Body of pancreas (tissue), 4 donors: Measurements from ENCODE around the gene GADD45B. TPM values are rescaled to one million over a fixed set of nuclear protein-coding genes. Genes with fewer than 3 reads are reported as not detected.
A peak's percentile ranks its signal among the peaks of the same experiment; 100 is the strongest.

Source experiments
- ATAC-seq: fragments of 150-250 bp; one replicate; pipeline ENCODE4 v1.9.1; 2016
- DNase-seq, 4 donors: peaks; one replicate each; pipeline ENCODE4 v3.0.0-alpha.2; 2019
- H3K27ac ChIP-seq, 4 donors: fragments of 200-600 bp; sonication (generic); 1 replicate in 3 of 4; 2 replicates in 1 of 4; pipeline versions ENCODE4 v1.5.1 to v1.6.1; 2016 to 2019; ENCODE audit warnings: mild to moderate bottlenecking in 1 of 4, mixed read lengths in 1 of 4, moderate library complexity in 1 of 4
- H3K27me3 ChIP-seq, 2 donors: fragments of 200-600 bp; sonication (generic); one replicate each; pipeline ENCODE4 v1.6.0; 2016; ENCODE audit warnings: mild to moderate bottlenecking in 1 of 2
- H3K36me3 ChIP-seq, 2 donors: fragments of 200-600 bp; sonication (generic); replicated peaks in 1 of 2; 2 replicates each; pipeline ENCODE4 v1.5.1; 2016; ENCODE audit warnings: low read depth in 2 of 2; ENCODE audit not compliant: insufficient read depth in 1 of 2
- H3K4me1 ChIP-seq: fragments of 200-600 bp; sonication (generic); one replicate; pipeline ENCODE4 v1.6.0; 2016
- H3K4me3 ChIP-seq, 2 donors: fragments of 200-600 bp; sonication (generic); 1 replicate in 1 of 2; 2 replicates in 1 of 2; pipeline ENCODE4 v1.5.1; 2016 to 2019
- H3K9me3 ChIP-seq, 3 donors: fragments of 200-600 bp; sonication (generic); 1 replicate in 2 of 3; 2 replicates in 1 of 3; pipeline ENCODE4 v1.5.1; 2016
- POLR2A ChIP-seq, 3 donors: fragments of 450-650 bp; IDR thresholded peaks; one replicate each; pipeline ENCODE4 v1.6.1; 2016; ENCODE audit warnings: antibody characterized with exemption in 3 of 3, mild to moderate bottlenecking in 2 of 3
- WGBS, 2 donors: methylation state at CpG; one replicate each; pipeline ENCODE4 v1.1.5; 2017; 5-methylcytosine and 5-hydroxymethylcytosine counted together
- intact Hi-C: fragments of 100-400 bp; cut with DNase I; formaldehyde crosslinking; loops from one replicate; pipeline ENCODE4 v1.15.1; 2023
- total RNA-seq, 2 donors: library from RNA; depleted of rRNA; stranded (reverse); fragments of >200 nt; gene quantifications; one replicate each; pipeline ENCODE4 v1.1.0, GENCODE V29; 2016
- TF ChIP-seq, protein P1 (sequence below), 7 experiments: fragments of 450-650 bp in 4 of 7; fragments of 200-600 bp in 3 of 7; sonication (generic) in 3 of 7; IDR thresholded peaks; one replicate each; pipeline ENCODE4 v1.5.1; 2016 to 2019; ENCODE audit warnings: antibody characterized with exemption in 7 of 7

Gene GADD45B
- total RNA-seq, 2 donors from 2014 or later = 68.0 to 84.7 TPM

- no peak overlapping the region for H3K4me3 ChIP-seq
Measured at GRCh38 chr19:2487090-2487489, 11.2 kb downstream of the GADD45B start.

GRCh38 chr19:2487842-2488241 is 11.9 kb downstream of the GADD45B start:
- WGBS, 2 donors = 47 to 80% methylated on average over 2 to 14 of the region's 15 CpGs
- TF ChIP-seq, protein P1, sequence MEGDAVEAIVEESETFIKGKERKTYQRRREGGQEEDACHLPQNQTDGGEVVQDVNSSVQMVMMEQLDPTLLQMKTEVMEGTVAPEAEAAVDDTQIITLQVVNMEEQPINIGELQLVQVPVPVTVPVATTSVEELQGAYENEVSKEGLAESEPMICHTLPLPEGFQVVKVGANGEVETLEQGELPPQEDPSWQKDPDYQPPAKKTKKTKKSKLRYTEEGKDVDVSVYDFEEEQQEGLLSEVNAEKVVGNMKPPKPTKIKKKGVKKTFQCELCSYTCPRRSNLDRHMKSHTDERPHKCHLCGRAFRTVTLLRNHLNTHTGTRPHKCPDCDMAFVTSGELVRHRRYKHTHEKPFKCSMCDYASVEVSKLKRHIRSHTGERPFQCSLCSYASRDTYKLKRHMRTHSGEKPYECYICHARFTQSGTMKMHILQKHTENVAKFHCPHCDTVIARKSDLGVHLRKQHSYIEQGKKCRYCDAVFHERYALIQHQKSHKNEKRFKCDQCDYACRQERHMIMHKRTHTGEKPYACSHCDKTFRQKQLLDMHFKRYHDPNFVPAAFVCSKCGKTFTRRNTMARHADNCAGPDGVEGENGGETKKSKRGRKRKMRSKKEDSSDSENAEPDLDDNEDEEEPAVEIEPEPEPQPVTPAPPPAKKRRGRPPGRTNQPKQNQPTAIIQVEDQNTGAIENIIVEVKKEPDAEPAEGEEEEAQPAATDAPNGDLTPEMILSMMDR (IDR thresholded peaks at IDR 0.05) = no peak
- TF ChIP-seq POLR2A (IDR thresholded peaks at IDR 0.05) = no peak
- Histone ChIP-seq H3K36me3 (no peaks in the 10 kb centered on the region), H3K27ac (no peak overlapping the region), H3K9me3 (no peaks in the 10 kb centered on the region), H3K4me3 (no peak overlapping the region), H3K4me1 (peaks cover 35% of the 10 kb centered on the region), H3K27me3 (no peaks in the 10 kb centered on the region)
- DNase-seq = peak in 1 of 4 donors; percentile 15
- intact Hi-C loops = no loop called here
- ATAC-seq = no peak

More at GRCh38 chr19:2487090-2487489, 11.2 kb downstream of the GADD45B start:
- peaks cover 35% of the 10 kb centered on the region for H3K4me1 ChIP-seq
- DNase-seq (no peak), ATAC-seq (no peak)
- no peak overlapping the region for H3K27ac ChIP-seq
- no peaks in the 10 kb centered on the region for H3K27me3 ChIP-seq
- no peaks in the 10 kb centered on the region for H3K36me3 ChIP-seq
- TF ChIP-seq, protein P1 (IDR thresholded peaks at IDR 0.05) = no peak
- no peak for TF ChIP-seq POLR2A (IDR thresholded peaks at IDR 0.05)
- 84 to 86% methylated on average over 12 of the region's 12 CpGs for WGBS, 2 donors
- intact Hi-C loops = no loop called here
- no peaks in the 10 kb centered on the region for H3K9me3 ChIP-seq

DNA sequence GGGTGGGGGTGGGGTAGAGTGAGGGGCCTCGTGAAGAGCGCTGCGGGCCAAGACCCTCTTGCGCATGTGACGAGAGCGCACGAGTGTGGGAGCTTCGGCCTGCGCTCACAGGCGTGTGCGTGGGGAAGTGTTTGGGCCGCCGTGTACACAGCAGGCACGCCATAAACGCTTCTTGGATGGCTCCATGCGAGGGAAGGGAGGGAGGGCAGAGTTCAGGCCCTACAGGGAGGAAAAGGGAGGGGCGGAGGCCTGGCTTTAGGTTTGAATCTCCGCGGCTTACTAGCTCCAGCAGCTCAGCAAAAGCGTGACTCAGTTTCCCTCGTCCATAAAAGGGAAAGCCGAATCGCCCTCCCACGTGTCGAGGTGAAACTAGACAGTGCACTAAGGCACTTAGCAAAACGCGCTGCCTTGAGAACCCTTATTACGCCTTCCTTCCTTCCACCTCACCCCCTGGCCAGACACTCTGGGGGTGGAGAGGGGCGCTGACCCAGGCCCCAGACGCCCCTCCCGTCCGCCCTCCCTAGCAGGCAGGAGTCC is 12.5 kb downstream of the GADD45B start:
- Histone ChIP-seq H3K36me3 (no peaks in the 10 kb centered on the region), H3K27ac (peak overlapping the region in 1 of 4 donors; percentile 55), H3K4me1 (peaks cover 35% of the 10 kb centered on the region), H3K9me3 (no peaks in the 10 kb centered on the region), H3K4me3 (no peak overlapping the region), H3K27me3 (no peaks in the 10 kb centered on the region)
- intact Hi-C loops = no loop called here
- DNase-seq = no peak
- WGBS, 2 donors = 57 to 58% methylated on average over 16 to 19 of the region's 32 CpGs
- no peak for ATAC-seq
- no peak for TF ChIP-seq POLR2A (IDR thresholded peaks at IDR 0.05)
- TF ChIP-seq, protein P1 (IDR thresholded peaks at IDR 0.05) = no peak

GRCh38 chr19:2488942-2489731 is 13.2 kb downstream of the GADD45B start:
- Histone ChIP-seq H3K27ac (peak overlapping the region in 1 of 4 donors; percentile 55), H3K4me1 (peaks cover 37% of the 10 kb centered on the region), H3K9me3 (no peaks in the 10 kb centered on the region), H3K27me3 (no peaks in the 10 kb centered on the region), H3K36me3 (no peaks in the 10 kb centered on the region), H3K4me3 (no peak overlapping the region)
- TF ChIP-seq POLR2A (IDR thresholded peaks at IDR 0.05) = no peak
- TF ChIP-seq, protein P1 (IDR thresholded peaks at IDR 0.05) = no peak
- peak; percentile 72 to 83 (median 78) for DNase-seq
- 6 to 52% methylated on average over 9 to 33 of the region's 78 CpGs for WGBS, 2 donors
- intact Hi-C loops = no loop called here
- peak; percentile 69 for ATAC-seq
